GM13977 (cell line): ENCODE measurements around the gene PTPRM.

Source experiments
- DNase-seq: peaks from one replicate; pipeline ENCODE4 v3.0.0; 2012; ENCODE audit warnings: low spot score
- in situ Hi-C: fragments of 300-500 bp; cut with MboI; formaldehyde crosslinking; loops from one replicate; pipeline ENCODE4 v1.12.0; 2022; ENCODE audit warnings: low sequenced_read_pairs, low pct_unique_long_range_greater_than_20kb, mixed read lengths, inconsistent platforms; ENCODE audit not compliant: unreplicated experiment
- TF ChIP-seq, protein P1 (sequence below): IDR thresholded peaks from 2 replicates; pipeline ENCODE4 v1.5.1; 2012; ENCODE audit warnings: mild to moderate bottlenecking, control low read depth; ENCODE audit not compliant: insufficient read depth; ENCODE audit errors: extremely low read depth, missing control alignments

PTPRM gene

DNA sequence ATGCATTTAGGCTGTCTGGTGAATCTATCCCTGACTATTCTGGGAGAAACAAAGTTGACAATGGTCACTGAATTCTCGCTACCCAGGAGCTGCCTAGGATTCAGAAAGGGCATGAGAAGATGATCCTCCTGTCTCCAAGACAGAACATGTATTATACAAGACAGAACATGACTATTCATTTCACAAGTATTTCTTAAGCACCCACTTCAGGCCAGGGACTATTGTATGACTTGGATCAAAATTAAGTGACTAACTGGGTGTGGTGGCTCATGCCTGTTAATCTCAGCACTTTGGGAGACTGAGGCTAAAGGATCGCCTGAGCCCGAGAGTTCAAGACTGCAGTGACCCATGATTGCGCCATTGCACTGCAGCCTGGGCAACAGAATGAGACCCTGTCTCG lies 806.4 kb downstream of the PTPRM start:
- in situ Hi-C loops: no loop called here
- TF ChIP-seq, protein P1, sequence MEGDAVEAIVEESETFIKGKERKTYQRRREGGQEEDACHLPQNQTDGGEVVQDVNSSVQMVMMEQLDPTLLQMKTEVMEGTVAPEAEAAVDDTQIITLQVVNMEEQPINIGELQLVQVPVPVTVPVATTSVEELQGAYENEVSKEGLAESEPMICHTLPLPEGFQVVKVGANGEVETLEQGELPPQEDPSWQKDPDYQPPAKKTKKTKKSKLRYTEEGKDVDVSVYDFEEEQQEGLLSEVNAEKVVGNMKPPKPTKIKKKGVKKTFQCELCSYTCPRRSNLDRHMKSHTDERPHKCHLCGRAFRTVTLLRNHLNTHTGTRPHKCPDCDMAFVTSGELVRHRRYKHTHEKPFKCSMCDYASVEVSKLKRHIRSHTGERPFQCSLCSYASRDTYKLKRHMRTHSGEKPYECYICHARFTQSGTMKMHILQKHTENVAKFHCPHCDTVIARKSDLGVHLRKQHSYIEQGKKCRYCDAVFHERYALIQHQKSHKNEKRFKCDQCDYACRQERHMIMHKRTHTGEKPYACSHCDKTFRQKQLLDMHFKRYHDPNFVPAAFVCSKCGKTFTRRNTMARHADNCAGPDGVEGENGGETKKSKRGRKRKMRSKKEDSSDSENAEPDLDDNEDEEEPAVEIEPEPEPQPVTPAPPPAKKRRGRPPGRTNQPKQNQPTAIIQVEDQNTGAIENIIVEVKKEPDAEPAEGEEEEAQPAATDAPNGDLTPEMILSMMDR: no peak
- no peak for DNase-seq

DNA sequence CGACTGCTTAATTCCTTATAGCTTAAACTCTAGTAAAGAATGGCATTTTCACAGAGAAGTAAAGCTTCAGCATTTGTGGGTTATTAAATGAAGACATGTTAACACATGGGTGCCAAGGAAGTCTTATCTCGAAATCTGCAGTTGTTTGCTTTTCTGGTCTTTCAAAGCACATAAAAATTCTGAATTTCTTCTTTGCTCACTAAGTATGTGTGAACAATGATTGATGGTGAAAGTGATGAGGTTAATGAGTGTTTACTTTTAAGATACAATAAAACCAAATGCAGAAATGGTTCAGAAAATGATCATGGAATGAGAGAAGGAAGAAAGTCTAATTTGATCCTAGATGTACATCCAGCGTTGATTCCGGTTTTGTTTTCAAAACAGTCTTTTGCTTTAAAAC lies 807.6 kb downstream of the PTPRM start:
- TF ChIP-seq, protein P1: no peak
- in situ Hi-C loops: no loop called here
- DNase-seq: no peak

DNA sequence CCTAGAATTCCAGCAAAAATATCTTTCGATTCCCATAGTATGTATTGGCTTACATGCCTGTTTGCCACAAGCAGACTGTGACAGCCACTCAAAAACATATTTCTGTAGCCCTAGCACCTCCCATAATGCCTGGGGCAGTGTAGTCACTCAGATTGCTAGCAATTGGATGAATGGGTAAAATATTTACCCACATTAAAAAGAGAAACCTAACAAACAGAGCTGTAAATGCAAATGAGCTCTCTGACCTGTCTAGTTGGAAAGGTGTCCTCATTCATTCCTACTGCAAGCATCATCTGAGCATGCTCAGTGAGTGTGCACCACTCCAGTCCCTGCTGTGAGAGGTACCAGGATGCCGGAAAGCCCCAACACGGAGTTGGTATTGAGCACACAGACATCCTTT lies 808.1 kb downstream of the PTPRM start:
- DNase-seq: no peak
- TF ChIP-seq, protein P1: no peak
- in situ Hi-C loops: no loop called here

DNA sequence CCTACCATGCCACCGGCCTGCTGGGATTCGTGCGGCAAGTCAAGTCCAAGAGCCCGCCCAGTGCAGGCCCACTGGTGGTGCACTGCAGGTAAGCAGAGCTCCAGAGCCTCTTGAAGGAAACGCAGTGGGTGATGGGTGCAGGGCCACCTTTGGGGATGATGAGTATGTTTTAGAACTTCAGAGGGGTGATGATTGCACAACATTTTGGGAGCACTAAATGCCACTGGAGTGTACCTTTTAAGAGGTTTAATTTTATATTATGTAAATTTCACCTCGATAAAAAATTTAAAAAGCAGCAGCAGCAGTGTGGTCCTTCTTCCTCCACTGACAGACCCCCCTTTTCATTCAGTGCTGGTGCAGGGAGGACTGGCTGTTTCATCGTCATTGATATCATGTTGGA lies 809.0 kb downstream of the PTPRM start:
- DNase-seq: no peak
- in situ Hi-C loops: no loop called here
- TF ChIP-seq, protein P1: no peak

DNA sequence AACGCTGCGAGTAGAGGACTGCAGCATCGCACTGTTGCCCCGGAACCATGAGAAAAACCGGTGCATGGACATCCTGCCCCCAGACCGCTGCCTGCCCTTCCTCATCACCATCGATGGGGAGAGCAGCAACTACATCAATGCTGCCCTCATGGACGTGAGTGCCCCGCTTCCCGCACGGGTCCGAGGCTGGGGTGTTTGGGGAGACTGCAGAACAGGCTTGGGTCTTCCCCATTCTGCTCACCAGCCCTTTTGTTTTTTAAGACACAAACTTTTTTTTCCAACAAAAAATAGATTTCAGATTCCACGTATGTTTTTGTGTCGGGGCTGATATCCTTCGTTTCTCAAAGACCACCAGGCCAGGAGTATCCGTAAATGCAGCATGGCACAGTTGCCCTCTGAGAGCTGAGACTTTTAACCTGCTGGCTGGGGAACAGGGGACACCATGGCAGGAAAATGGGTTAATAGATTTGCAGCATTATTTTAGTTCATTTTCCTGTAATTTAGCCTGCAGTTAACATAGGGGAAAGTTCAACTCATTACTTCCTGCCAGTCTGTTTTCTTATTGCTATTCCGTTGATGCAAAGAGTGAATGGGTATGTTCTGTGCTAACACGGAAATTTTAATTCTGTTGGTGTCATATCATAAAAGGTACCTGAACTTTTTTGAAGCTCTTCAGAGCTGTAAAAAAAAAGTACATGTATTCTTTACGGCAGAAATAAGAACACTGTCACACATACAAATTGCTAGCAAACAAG lies 812.2 kb downstream of the PTPRM start:
- TF ChIP-seq, protein P1: no peak
- no peak for DNase-seq
- in situ Hi-C loops: no loop called here

DNA sequence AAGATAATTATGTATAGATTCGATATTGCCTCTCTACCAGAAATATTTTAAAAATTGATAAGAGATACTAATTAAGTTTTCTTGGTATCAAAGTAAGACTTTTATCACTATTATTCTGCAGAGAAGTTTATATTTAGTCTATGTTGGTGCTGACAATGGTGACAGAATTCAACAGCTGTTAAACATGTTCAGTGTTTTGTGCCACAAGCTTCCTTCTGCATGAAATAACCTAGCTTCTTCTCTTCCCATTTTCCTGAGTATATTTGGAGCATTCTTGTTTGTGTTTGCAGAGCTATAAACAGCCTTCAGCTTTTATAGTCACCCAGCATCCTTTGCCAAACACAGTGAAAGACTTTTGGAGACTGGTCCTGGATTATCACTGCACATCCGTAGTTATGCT lies 812.9 kb downstream of the PTPRM start:
- in situ Hi-C loops: no loop called here
- TF ChIP-seq, protein P1: no peak
- DNase-seq: no peak

DNA sequence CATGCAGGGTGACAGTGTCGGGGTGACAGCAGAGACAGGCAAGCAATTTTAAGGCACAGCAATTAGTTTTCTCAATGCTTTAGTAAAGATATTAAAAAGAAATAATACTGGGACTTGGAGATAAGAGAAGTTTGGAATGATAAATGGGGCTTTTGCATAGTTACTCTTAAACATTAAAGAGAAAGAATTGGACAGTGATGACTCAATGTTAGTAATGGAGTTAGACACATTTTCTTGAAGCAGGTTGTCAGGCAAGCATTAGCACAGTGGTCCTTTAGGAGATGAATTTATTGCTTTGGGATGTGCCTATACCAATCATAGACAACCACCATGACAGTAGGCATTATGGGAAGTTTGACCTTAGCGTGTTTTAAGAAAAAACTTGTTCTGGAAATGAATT lies 813.8 kb downstream of the PTPRM start:
- TF ChIP-seq, protein P1: no peak
- DNase-seq: no peak
- in situ Hi-C loops: no loop called here
